ENCODE data around the gene CCNK. TPM values are rescaled to one million over a fixed set of nuclear protein-coding genes. Genes with fewer than 3 reads are reported as not detected.

The CCNK gene
- total and polyA plus RNA-seq, 11 donors = 9.1 to 35.3 (median 29.3) TPM

- ATAC-seq (no peak), DNase-seq (no peak)
- TF ChIP-seq CTCF (IDR thresholded peaks at IDR 0.05) (no peak), POLR2A (IDR thresholded peaks at IDR 0.05) (no peak)
- Histone ChIP-seq H3K36me3 (no peaks in the 10 kb centered on the region), H3K4me3 (peak overlapping the region in 2 of 12 donors; percentile 5 to 10), H3K27me3 (no peaks in the 10 kb centered on the region), H3K27ac (peak overlapping the region in 11 of 12 donors; percentile 49 to 89 (median 78)), H3K4me1 (peaks cover 2 to 86% (median 55%) of the 10 kb centered on the region in 12 donors), H3K9me3 (no peaks in the 10 kb centered on the region)
- 55 to 69% (median 61%) methylated on average over 14 to 15 of the region's 15 CpGs for WGBS, 4 donors
- intact Hi-C loops (cut with DNase I) = no loop called here
Measured at GRCh38 chr14:99540196-99541032, 59.2 kb downstream of the CCNK start.

- H3K27me3 ChIP-seq = no peaks in the 10 kb centered on the region
- WGBS, 4 donors = 81 to 89% (median 86%) methylated on average over 10 of the region's 10 CpGs
- ATAC-seq (no peak), DNase-seq (no peak)
- no peaks in the 10 kb centered on the region for H3K9me3 ChIP-seq
- TF ChIP-seq POLR2A (IDR thresholded peaks at IDR 0.05) (no peak), CTCF (IDR thresholded peaks at IDR 0.05) (no peak)
- H3K4me3 ChIP-seq = no peak overlapping the region
- peaks cover 2 to 86% (median 57%) of the 10 kb centered on the region in 12 donors for H3K4me1 ChIP-seq
- peak overlapping the region in 1 of 12 donors; percentile 84 for H3K27ac ChIP-seq
- H3K36me3 ChIP-seq = no peaks in the 10 kb centered on the region
- intact Hi-C loops (cut with DNase I) = no loop called here
Measured at GRCh38 chr14:99541211-99541610, 60.0 kb downstream of the CCNK start.

- intact Hi-C loops (cut with DNase I) = no loop called here
- Histone ChIP-seq H3K27ac (peak overlapping the region in 1 of 12 donors; percentile 6), H3K36me3 (no peaks in the 10 kb centered on the region), H3K4me3 (no peak overlapping the region), H3K9me3 (no peaks in the 10 kb centered on the region), H3K4me1 (peaks cover 2 to 84% (median 55%) of the 10 kb centered on the region in 12 donors), H3K27me3 (no peaks in the 10 kb centered on the region)
- no peak for TF ChIP-seq POLR2A (IDR thresholded peaks at IDR 0.05)
- TF ChIP-seq CTCF (IDR thresholded peaks at IDR 0.05) = no peak
- DNase-seq (no peak), ATAC-seq (no peak)
- 84 to 87% (median 84%) methylated on average over 17 to 18 of the region's 18 CpGs for WGBS, 4 donors
Measured at GRCh38 chr14:99541677-99542470, 60.7 kb downstream of the CCNK start.

- intact Hi-C loops (cut with DNase I) = no loop called here
- peak overlapping the region in 1 of 12 donors; percentile 29 for H3K27ac ChIP-seq
- H3K4me1 ChIP-seq = peaks cover 2 to 77% (median 49%) of the 10 kb centered on the region in 12 donors
- H3K36me3 ChIP-seq = no peaks in the 10 kb centered on the region
- H3K27me3 ChIP-seq = no peaks in the 10 kb centered on the region
- DNase-seq (no peak), ATAC-seq (no peak)
- TF ChIP-seq POLR2A (IDR thresholded peaks at IDR 0.05) (no peak), CTCF (IDR thresholded peaks at IDR 0.05) (no peak)
- 81 to 90% (median 82%) methylated on average over 6 to 13 of the region's 13 CpGs for WGBS, 4 donors
- no peak overlapping the region for H3K4me3 ChIP-seq
- no peaks in the 10 kb centered on the region for H3K9me3 ChIP-seq
Measured at GRCh38 chr14:99542566-99542965, 61.4 kb downstream of the CCNK start.
